HG03095 (cell line): ENCODE measurements around the gene MRPS10.
"Not testable (repeated sequence)": the region's sequence is repeated elsewhere in the genome, so short reads cannot be mapped to it uniquely, and the experiment has no call there.

Experiments used
- ATAC-seq: cut with Tn5 transposase; IDR thresholded peaks from one replicate; pipeline ENCODE4 v1.9.1; 2021; ENCODE audit warnings: moderate library complexity; ENCODE audit not compliant: unreplicated experiment

The MRPS10 gene

DNA sequence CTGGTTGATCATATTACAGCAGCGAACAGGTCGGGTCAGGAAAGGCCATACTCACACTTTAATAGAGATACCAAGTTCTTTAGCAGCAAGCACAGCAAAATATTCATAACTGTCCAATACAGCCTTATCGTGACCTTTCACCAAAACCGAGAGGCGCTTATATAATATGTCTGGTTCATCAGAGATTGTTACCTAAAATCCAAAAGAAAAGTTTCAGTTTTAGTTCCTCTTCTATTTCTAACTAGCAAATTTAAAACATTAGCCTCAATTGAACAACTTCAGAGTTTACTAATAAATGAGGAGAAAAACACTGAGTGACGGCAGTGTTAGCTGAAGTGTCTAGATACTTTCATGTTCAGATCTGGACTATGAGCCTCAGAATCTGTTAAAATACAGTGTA lies 5.9 kb downstream of the MRPS10 start:
- no peak for ATAC-seq

DNA sequence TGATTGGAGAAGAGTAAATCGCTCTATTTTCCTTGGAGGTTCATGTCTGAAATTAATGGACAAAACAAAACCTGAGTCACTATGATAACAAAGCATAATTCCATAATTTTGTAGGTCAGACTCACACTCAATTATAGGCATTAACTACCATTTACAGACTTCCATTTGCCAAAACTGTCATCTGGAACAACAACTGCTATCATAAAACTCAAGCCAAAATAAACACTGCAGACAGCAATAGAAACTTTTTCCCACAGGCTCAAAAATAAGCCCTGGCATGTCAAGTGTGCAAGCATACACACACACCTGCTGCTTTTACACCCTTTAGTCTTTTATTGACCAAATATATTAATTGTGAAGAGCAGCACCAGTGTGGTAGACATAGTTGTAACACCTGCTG lies 7.1 kb downstream of the MRPS10 start:
- ATAC-seq: no peak

GRCh38 chr6:42207559-42207958 lies 10.1 kb downstream of the MRPS10 start:
- ATAC-seq: not testable (repeated sequence)

- ATAC-seq: no peak
Measured at GRCh38 chr6:42204768-42205282, 12.8 kb downstream of the MRPS10 start.

- ATAC-seq: no peak
Measured at GRCh38 chr6:42203183-42203582, 14.5 kb downstream of the MRPS10 start.

GRCh38 chr6:42202131-42202915 lies 15.3 kb downstream of the MRPS10 start:
- not testable (repeated sequence) for ATAC-seq

- no peak for ATAC-seq
Measured at GRCh38 chr6:42201382-42201781, 16.3 kb downstream of the MRPS10 start.

GRCh38 chr6:42200035-42200434 lies 17.6 kb downstream of the MRPS10 start:
- no peak for ATAC-seq

DNA sequence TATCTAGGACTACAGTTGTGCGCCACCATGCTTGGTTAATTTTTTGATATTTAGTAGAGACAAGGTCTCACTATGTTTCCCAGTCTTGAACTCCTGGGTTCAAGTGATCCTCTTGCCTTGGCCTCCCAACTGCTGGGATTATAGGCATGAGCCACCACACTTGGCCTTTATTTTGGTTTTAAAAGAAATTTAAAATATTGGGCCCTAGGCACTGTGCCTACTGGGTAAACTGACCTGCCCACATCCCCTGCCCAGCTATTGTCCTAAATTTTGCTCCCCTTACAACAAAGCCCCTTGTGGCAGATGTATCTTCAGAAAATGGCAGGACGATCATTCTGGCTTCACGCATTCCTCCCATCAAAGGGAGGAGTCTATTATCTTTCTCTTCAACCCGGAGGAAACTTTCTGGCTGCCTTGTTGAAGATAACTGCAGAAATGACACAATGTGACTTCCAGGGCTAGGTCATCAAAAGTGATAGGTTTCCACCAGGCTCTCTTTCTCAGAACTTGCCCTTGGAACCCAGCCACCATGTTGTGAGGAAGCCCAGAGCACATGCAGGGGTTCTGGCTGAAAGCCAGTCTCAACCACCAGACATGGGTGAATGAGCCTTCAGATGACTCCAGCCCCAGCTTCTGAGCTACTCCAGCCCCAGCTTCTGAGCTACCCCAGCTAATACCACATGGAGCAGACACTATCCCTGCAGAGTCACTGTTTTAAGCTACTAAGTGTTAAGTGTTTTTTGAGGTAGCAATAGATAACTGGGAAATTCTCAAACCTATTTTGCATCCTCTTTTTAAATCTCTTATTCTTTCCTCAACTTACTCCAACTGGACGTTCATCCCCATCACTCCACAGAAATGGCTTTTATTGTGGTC lies 18.3 kb downstream of the MRPS10 start:
- no peak for ATAC-seq

DNA sequence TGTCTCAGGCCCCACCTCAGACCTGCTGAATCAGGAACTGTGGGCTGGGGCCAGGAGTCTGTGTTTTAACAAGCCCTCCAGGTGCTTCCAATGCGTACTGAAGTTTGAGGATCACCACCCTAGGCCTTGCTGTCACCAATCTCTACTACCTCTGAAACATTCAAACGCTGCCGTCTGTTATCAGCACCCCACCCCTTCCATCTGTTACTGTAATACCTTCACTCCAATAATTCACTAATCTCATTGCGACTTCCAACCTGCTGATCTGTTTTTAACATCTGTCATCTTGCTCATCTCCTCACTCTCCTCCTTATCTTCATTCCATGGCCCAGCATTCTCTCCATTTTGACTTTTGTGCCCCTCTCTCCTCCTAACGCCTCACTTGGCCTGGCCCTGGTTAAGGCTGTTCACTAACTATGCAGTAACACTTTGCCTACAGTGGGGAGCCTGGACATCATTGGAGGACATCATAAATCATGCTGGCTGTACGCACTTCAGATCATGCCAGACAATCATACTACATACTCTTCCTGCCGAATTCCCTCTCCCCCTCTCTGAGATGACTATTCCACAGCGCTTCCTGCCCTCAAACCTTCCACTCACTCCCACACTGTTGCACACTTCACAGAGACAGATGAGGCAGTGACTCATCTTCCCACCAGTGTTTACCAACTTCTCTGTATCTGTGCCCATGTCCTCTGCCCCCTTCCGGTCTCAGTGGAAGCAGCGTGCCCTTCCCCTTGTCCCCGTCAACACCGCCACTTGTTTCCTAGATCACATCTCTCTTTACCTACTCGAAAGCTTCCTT lies 19.9 kb downstream of the MRPS10 start:
- ATAC-seq: no peak

DNA sequence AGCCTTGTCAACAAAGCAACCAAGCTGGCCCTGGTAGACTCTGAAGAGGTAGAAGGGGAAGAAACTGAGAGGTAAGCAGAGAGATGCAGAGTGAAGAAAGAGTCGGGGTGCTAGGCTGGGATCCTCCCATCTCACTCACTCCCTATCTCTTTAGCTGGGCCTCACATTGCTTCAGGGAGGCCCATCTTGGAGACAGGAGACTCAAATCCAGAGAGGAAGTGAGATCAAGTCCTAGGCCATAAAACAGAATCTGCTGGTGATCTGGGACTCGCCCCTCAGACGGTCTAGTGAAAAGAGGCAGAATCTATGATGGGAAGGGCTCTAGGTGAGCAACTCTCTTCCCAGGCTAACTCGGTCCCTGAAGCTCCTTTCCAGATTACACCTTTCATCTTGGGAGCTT lies 22.2 kb downstream of the MRPS10 start:
- ATAC-seq: no peak

GRCh38 chr6:42194056-42194455 lies 23.6 kb downstream of the MRPS10 start:
- no peak for ATAC-seq

GRCh38 chr6:42193491-42193894 lies 24.2 kb downstream of the MRPS10 start:
- no peak for ATAC-seq

GRCh38 chr6:42192385-42192784 lies 25.3 kb downstream of the MRPS10 start:
- not testable (repeated sequence) for ATAC-seq

- ATAC-seq: no peak
Measured at GRCh38 chr6:42190554-42191183, 27.0 kb downstream of the MRPS10 start.

GRCh38 chr6:42188406-42188805 lies 29.3 kb downstream of the MRPS10 start:
- no peak for ATAC-seq

DNA sequence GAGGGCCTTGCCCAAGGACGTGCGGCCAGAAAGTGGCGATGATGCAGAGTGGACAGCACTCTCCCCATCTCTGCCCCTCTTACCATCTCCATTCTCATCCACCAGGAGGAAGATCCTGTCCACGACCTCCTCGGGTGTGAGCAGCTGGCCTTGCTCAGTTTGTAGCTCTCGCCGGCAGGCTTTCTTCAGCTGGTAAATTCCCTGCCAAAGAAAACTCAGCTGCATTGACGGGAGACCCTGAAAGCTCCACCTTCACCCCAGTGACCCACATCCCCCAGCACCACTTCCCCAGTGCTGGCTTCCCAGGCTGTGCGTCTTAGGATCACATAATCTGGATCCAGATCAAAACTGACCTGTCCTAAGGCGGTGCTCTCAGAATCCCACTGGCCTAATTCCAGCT lies 32.1 kb downstream of the MRPS10 start:
- no peak for ATAC-seq

GRCh38 chr6:42184475-42184874 lies 33.2 kb downstream of the MRPS10 start:
- no peak for ATAC-seq

- ATAC-seq: no peak
Measured at GRCh38 chr6:42182101-42182500, 35.6 kb downstream of the MRPS10 start.

GRCh38 chr6:42179945-42180313 lies 37.7 kb downstream of the MRPS10 start:
- ATAC-seq: no peak
